HEK293 (cell line): ENCODE data around the gene OR5F1.

Experiments
- CTCF ChIA-PET: fragments of 350-600 bp; formaldehyde crosslinking; extraction: SDS; loops from one replicate; lab custom pipeline; 2021; ENCODE audit warnings: antibody characterized with exemption; lab: Yijun Ruan, JAX
- POLR2A ChIA-PET: fragments of 300-600 bp; formaldehyde crosslinking; extraction: SDS; loops from one replicate; lab custom pipeline; 2020; ENCODE audit warnings: antibody characterized with exemption, inconsistent platforms; lab: Yijun Ruan, JAX
- H3K27ac ChIP-seq: fragments of 200-500 bp; sonication (Bioruptor generic); 2 replicates; pipeline ENCODE4 v1.5.1; 2014; ENCODE audit warnings: low read depth, low read length, control low read depth, inconsistent platforms; ENCODE audit errors: extremely low read depth
- H3K36me3 ChIP-seq, 2 experiments: fragments of 200-500 bp in 1 of 2; sonication (Bioruptor generic) in 1 of 2; 1 replicate in 1 of 2; 2 replicates in 1 of 2; pipeline ENCODE4 v1.5.1; 2014 to 2017; ENCODE audit warnings: inconsistent platforms in 2 of 2, low read length in 2 of 2; ENCODE audit not compliant: control insufficient read depth in 2 of 2, insufficient read depth in 1 of 2
- H3K4me1 ChIP-seq: fragments of 200-500 bp; sonication (Bioruptor generic); 2 replicates; pipeline ENCODE4 v1.5.1; 2014; ENCODE audit warnings: mild to moderate bottlenecking, low read length, inconsistent platforms; ENCODE audit not compliant: control insufficient read depth, insufficient read depth
- H3K4me3 ChIP-seq: 2 replicates; pipeline ENCODE4 v1.5.1; 2011; ENCODE audit warnings: low read depth, mild to moderate bottlenecking, control low read depth, low read length, moderate library complexity
- H3K9me3 ChIP-seq: fragments of 200-500 bp; sonication (Bioruptor generic); 2 replicates; pipeline ENCODE4 v1.5.1; 2014; ENCODE audit warnings: low read depth, low read length, inconsistent platforms; ENCODE audit not compliant: control insufficient read depth, insufficient read depth
- GLIS1 ChIP-seq: fragments of 450-650 bp; formaldehyde crosslinking; IDR thresholded peaks from 2 replicates; pipeline ENCODE4 v1.5.1; 2016; ENCODE audit warnings: missing biosample characterization, missing genetic modification characterization
- REPIN1 ChIP-seq: fragments of 450-650 bp; formaldehyde crosslinking; IDR thresholded peaks from 2 replicates; pipeline ENCODE4 v1.5.1; 2017; ENCODE audit warnings: missing biosample characterization, missing genetic modification characterization, low read depth
- WT1 ChIP-seq: fragments of 450-650 bp; formaldehyde crosslinking; IDR thresholded peaks from 2 replicates; pipeline ENCODE4 v1.5.1; 2016; ENCODE audit warnings: missing biosample characterization, missing genetic modification characterization
- ZBTB7A ChIP-seq: fragments of 450-650 bp; formaldehyde crosslinking; IDR thresholded peaks from 2 replicates; pipeline ENCODE4 v1.5.1; 2016; ENCODE audit warnings: low read depth, missing biosample characterization, missing genetic modification characterization
- ZNF10 ChIP-seq: fragments of 450-650 bp; formaldehyde crosslinking; IDR thresholded peaks from 2 replicates; pipeline ENCODE4 v1.5.1; 2017; ENCODE audit warnings: missing biosample characterization, missing genetic modification characterization
- ZNF138 ChIP-seq: fragments of 450-650 bp; formaldehyde crosslinking; IDR thresholded peaks from 2 replicates; pipeline ENCODE4 v1.5.1; 2016; ENCODE audit warnings: missing biosample characterization, missing genetic modification characterization, borderline replicate concordance
- ZNF157 ChIP-seq: fragments of 450-650 bp; formaldehyde crosslinking; IDR thresholded peaks from 2 replicates; pipeline ENCODE4 v1.5.1; 2016; ENCODE audit warnings: missing biosample characterization, missing genetic modification characterization
- ZNF16 ChIP-seq: fragments of 450-650 bp; formaldehyde crosslinking; IDR thresholded peaks from 2 replicates; pipeline ENCODE4 v1.5.1; 2016; ENCODE audit warnings: low read depth, missing biosample characterization, missing genetic modification characterization
- ZNF169 ChIP-seq: fragments of 450-650 bp; formaldehyde crosslinking; IDR thresholded peaks from 2 replicates; pipeline ENCODE4 v1.5.1; 2016; ENCODE audit warnings: missing biosample characterization, missing genetic modification characterization
- ZNF26 ChIP-seq: fragments of 450-650 bp; formaldehyde crosslinking; IDR thresholded peaks from 2 replicates; pipeline ENCODE4 v1.5.1; 2016; ENCODE audit warnings: missing biosample characterization, missing genetic modification characterization
- ZNF311 ChIP-seq: fragments of 450-650 bp; formaldehyde crosslinking; IDR thresholded peaks from 2 replicates; pipeline ENCODE4 v1.5.1; 2017; ENCODE audit warnings: missing biosample characterization, missing genetic modification characterization, borderline replicate concordance
- ZNF366 ChIP-seq: fragments of 450-650 bp; formaldehyde crosslinking; conservative IDR thresholded peaks from 2 replicates; pipeline ENCODE4 v1.5.1; 2016; ENCODE audit warnings: missing biosample characterization, missing genetic modification characterization
- ZNF518A ChIP-seq: fragments of 450-650 bp; formaldehyde crosslinking; conservative IDR thresholded peaks from 2 replicates; pipeline ENCODE4 v1.5.1; 2016; ENCODE audit warnings: low read depth, missing biosample characterization, missing genetic modification characterization
- ZNF777 ChIP-seq: fragments of 450-650 bp; formaldehyde crosslinking; IDR thresholded peaks from 2 replicates; pipeline ENCODE4 v1.5.1; 2017; ENCODE audit warnings: missing biosample characterization, missing genetic modification characterization, borderline replicate concordance
- TF ChIP-seq, protein P1 (sequence below): fragments of 450-650 bp; formaldehyde crosslinking; IDR thresholded peaks from 2 replicates; pipeline ENCODE4 v1.5.1; 2016; ENCODE audit warnings: missing biosample characterization, missing genetic modification characterization, borderline replicate concordance
- TF ChIP-seq, protein P2 (sequence below): fragments of 450-650 bp; formaldehyde crosslinking; IDR thresholded peaks from 2 replicates; pipeline ENCODE4 v1.5.1; 2017; ENCODE audit warnings: missing biosample characterization, missing genetic modification characterization

Gene OR5F1

GRCh38 chr11:55994525-55994924, at the start of gene OR5F1:
OR5F1 (minus strand) TSS chr11:55994625; CDS start chr11:55994625, 0 bp downstream.
- ChIA-PET POLR2A (no interaction called here), CTCF (no interaction called here)

More at GRCh38 chr11:55994525-55994924, at the start of gene OR5F1:
- Histone ChIP-seq H3K4me3 (no peak within 1 kb of the TSS), H3K36me3 (no peaks in the 10 kb centered on the region), H3K4me1 (no peaks in the 10 kb centered on the region)
- TF ChIP-seq ZNF169 (tag by site-specific recombination) (no peak), ZNF777 (tag by site-specific recombination) (no peak), ZNF157 (tag by site-specific recombination) (no peak), ZNF311 (tag by site-specific recombination) (no peak), WT1 (tag by site-specific recombination) (no peak), ZBTB7A (tag by site-specific recombination) (no peak), ZNF518A (tag by site-specific recombination) (no peak), ZNF26 (tag by site-specific recombination) (no peak), ZNF138 (tag by site-specific recombination) (no peak), ZNF16 (no peak), REPIN1 (no peak), ZNF366 (tag by site-specific recombination) (no peak), ZNF10 (tag by site-specific recombination) (no peak), GLIS1 (tag by site-specific recombination) (no peak)
- TF ChIP-seq, protein P1, sequence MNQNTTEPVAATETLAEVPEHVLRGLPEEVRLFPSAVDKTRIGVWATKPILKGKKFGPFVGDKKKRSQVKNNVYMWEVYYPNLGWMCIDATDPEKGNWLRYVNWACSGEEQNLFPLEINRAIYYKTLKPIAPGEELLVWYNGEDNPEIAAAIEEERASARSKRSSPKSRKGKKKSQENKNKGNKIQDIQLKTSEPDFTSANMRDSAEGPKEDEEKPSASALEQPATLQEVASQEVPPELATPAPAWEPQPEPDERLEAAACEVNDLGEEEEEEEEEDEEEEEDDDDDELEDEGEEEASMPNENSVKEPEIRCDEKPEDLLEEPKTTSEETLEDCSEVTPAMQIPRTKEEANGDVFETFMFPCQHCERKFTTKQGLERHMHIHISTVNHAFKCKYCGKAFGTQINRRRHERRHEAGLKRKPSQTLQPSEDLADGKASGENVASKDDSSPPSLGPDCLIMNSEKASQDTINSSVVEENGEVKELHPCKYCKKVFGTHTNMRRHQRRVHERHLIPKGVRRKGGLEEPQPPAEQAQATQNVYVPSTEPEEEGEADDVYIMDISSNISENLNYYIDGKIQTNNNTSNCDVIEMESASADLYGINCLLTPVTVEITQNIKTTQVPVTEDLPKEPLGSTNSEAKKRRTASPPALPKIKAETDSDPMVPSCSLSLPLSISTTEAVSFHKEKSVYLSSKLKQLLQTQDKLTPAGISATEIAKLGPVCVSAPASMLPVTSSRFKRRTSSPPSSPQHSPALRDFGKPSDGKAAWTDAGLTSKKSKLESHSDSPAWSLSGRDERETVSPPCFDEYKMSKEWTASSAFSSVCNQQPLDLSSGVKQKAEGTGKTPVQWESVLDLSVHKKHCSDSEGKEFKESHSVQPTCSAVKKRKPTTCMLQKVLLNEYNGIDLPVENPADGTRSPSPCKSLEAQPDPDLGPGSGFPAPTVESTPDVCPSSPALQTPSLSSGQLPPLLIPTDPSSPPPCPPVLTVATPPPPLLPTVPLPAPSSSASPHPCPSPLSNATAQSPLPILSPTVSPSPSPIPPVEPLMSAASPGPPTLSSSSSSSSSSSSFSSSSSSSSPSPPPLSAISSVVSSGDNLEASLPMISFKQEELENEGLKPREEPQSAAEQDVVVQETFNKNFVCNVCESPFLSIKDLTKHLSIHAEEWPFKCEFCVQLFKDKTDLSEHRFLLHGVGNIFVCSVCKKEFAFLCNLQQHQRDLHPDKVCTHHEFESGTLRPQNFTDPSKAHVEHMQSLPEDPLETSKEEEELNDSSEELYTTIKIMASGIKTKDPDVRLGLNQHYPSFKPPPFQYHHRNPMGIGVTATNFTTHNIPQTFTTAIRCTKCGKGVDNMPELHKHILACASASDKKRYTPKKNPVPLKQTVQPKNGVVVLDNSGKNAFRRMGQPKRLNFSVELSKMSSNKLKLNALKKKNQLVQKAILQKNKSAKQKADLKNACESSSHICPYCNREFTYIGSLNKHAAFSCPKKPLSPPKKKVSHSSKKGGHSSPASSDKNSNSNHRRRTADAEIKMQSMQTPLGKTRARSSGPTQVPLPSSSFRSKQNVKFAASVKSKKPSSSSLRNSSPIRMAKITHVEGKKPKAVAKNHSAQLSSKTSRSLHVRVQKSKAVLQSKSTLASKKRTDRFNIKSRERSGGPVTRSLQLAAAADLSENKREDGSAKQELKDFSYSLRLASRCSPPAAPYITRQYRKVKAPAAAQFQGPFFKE, result no peak
- TF ChIP-seq, protein P2, sequence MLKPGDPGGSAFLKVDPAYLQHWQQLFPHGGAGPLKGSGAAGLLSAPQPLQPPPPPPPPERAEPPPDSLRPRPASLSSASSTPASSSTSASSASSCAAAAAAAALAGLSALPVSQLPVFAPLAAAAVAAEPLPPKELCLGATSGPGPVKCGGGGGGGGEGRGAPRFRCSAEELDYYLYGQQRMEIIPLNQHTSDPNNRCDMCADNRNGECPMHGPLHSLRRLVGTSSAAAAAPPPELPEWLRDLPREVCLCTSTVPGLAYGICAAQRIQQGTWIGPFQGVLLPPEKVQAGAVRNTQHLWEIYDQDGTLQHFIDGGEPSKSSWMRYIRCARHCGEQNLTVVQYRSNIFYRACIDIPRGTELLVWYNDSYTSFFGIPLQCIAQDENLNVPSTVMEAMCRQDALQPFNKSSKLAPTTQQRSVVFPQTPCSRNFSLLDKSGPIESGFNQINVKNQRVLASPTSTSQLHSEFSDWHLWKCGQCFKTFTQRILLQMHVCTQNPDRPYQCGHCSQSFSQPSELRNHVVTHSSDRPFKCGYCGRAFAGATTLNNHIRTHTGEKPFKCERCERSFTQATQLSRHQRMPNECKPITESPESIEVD (tag by site-specific recombination), result no peak
- TF ChIP-seq, all 188 proteins: peak for 0
- Histone ChIP-seq H3K27ac (no peak within 1 kb of the TSS), H3K9me3 (no peaks in the 10 kb centered on the region)
